GM18951 (cell line): ENCODE results near the gene KLK13.

Source experiments
- POLR2A ChIP-seq: IDR thresholded peaks from 4 replicates; pipeline ENCODE4 v1.6.1; 2011; ENCODE audit warnings: mild to moderate bottlenecking; ENCODE audit not compliant: insufficient read length, insufficient read depth; ENCODE audit errors: extremely low read depth
- in situ Hi-C: fragments of 300-500 bp; cut with MboI; formaldehyde crosslinking; loops from one replicate; pipeline ENCODE4 v1.12.0; 2022; ENCODE audit warnings: low sequenced_read_pairs, mixed read lengths, inconsistent platforms; ENCODE audit not compliant: unreplicated experiment

The KLK13 gene

DNA sequence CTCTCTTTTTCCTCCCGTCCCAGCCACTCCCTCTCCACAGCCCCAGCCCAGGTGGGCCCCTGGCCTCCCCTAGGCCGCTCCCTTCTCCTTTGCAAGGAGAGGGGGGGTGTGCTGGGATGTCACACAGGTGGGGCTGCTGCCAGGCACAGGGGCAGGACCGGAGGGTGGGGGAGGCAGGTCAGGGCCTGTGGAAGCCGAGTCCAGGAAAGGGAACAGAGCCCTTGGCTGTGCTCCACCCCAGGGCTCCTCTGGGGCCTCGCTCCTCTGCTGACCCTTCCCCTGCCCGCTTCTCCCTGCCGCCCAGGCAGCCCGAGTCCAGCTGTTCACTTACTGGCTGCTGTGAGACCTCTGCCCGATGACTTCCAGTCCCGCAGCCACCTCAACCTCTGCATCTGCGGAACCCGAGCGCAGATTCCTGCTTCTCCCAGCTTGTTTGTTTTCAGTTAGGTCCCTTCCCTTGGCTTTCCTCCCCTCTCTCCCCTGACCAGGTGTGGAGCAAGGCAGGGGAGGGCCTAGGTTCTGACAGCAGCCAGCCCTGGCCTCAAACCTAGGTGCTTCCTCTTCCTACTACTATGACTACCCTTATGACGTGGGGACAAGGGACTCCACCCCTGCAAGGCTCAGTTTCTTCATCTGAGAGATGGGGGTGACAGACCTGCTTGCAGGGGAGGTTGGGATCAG lies 37.6 kb downstream of the KLK13 start:
- in situ Hi-C loops = no loop called here
- no peak for TF ChIP-seq POLR2A

DNA sequence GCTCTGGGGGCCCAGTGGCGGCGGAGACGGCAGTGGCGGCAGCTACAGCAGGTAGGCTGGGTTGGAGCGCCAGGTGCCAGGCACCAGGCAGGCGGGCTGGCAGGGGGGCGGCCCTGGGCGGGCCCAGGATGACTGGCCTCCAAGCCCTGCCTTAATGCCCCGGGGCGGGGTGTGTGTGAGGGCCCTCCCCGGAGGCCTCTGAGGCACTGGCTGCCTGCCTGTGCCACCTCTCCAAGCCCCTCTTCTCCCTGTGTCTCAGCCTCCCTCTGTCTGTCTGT lies 38.4 kb downstream of the KLK13 start, which contains the start of gene KLK11:
Gene KLK11, minus strand, starts transcription at position 63 of the 278 bp plus-strand sequence. CDS start 985 bp downstream, outside the sequence.
- no peak for TF ChIP-seq POLR2A
- in situ Hi-C loops = no loop called here

DNA sequence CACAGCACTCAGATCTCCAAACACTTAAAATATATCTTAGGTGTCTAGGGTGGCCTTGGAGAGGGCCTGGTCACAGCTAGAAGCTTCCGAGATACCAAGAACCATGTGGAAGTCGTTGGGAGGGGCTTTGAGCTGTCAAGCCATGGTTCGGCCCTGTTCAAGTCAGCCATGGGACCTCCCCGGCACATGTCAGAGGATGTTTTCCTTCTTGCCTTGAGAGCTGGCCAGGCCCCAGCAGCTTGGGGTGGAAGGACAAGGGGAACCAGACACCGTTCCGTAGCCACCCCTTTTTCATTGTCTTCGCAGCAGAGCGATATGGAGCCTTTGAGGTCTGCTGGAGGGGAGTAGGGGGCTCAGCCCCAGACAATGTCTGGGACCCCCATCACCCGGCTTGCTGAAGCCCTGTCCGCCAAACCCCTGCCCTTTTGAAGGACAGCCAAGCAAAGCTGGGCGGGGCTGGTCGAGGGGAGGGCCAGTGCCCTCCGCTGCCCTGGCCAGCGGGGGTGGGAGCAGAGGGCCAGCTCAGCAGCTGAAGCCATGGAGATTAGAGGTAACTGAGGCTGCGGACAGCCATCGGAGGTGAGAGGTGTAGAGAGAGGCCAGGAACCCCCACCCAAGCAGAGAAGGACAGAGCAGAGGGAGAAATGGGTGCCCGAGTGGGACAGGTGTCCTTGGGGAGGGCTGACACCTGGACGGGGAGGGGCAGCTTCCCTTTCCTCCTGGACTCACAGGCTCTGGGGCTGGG lies 38.9 kb downstream of the KLK13 start:
- TF ChIP-seq POLR2A = no peak
- in situ Hi-C loops = no loop called here

DNA sequence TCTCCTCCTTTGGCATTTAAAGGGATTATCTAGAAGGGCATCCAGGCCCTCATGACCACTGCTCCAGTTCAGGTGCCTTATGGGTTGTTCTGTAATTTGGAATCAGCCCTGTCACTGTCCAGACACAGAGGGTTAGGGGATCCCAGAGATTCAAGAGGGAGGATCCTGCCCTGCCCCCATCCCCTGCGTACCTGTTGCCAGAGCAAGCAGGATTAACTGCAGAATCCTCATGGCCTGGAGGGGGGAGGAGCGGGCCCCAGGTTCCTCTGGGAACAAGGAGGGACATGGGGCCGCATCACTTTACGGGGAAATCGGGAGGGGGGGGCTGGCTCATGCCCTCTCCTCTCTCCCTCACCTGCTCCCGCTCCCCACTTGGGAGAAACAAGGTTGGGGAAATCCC lies 39.5 kb downstream of the KLK13 start:
- in situ Hi-C loops = no loop called here
- no peak for TF ChIP-seq POLR2A

DNA sequence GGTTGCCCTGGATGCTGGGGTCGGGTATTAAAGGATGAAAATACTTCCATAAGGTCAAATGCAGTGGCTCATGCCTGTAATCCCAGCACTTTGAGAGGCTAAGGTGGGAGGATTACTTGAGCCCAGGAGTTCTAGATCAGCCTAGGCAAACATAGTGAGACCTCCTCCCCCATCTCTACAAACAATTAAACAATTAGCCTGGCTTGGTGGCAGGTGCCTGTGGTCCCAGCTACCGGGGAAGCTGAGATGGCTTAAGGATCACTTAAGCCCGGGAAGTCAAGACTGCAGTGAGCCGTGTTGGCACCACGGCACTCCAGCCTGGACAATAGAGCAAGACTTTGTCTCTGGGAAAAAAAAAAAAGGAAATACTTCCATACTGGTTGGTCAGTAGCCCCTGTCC lies 40.0 kb downstream of the KLK13 start:
- in situ Hi-C loops = no loop called here
- no peak for TF ChIP-seq POLR2A

DNA sequence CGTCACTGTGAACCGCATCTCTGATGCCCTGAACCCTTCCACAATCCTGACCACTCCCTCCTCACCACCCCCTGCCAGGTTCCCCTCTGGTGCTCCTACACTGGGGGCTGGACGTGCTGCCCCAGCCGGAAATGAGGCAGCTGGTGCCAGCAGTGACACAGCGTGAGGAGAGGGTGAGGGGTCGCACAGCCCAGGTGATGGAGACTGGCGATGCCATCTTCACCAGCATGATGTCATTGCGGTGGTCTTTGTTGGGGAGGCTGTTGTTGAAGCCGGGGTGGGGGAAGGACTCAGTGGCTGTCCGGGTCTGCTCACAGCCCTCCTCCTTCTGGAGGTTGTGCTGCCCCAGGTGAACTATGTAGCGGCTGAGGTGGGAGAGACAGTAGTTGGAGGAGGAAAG lies 40.9 kb downstream of the KLK13 start:
- in situ Hi-C loops = no loop called here
- no peak for TF ChIP-seq POLR2A

DNA sequence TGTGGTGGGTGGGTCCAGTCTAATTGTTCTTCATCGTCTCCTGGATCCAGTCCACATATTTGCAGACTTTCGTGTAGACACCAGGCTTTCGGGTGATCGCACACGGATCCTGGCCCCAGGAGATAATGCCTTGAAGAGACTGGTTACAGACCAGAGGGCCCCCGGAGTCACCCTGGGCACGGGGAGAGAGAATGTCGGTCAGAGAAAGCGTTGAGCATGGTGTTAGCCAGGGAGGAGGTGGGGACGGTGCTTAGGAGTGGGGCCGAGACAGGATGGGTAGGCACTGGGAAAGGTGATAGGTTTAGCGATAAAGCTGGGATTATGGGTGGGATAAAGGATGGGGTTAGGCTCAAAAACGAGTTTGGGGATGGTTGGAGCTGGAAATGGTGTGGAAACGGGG lies 42.4 kb downstream of the KLK13 start:
- in situ Hi-C loops = no loop called here

DNA sequence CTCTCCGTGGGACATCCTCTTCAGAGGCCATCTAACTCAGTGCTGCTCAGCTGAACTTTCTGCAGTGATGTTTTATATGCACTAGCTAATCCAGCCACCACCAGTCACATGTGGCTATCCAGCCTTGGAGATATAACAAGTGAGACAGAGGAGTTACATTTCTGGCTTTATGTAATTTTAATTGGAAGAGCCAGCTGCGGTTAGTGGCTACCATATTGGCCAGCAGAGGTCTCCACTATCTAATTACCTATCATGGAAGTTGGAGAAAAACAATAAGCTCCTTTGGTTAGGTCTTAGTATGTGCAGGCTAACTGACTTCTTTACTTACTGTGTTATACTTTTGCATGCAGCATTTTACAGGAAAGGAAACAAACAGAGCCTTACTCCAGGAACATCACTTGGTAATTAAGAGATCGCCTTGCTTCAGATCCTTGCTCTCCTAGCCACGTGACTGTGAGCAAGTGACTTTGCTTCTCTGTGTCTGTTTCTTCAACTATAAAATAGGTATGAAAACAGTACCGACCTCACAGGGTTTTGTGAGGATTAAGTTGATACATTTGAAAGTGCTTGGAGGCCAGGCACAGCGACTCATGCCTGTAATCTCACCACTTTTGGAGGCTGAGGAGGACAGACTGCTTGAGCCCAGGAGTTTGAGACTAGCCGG lies 43.8 kb downstream of the KLK13 start:
- in situ Hi-C loops = no loop called here
- TF ChIP-seq POLR2A = no peak

More for the DNA sequence above, 42.4 kb downstream of the KLK13 start:
- no peak for TF ChIP-seq POLR2A

DNA sequence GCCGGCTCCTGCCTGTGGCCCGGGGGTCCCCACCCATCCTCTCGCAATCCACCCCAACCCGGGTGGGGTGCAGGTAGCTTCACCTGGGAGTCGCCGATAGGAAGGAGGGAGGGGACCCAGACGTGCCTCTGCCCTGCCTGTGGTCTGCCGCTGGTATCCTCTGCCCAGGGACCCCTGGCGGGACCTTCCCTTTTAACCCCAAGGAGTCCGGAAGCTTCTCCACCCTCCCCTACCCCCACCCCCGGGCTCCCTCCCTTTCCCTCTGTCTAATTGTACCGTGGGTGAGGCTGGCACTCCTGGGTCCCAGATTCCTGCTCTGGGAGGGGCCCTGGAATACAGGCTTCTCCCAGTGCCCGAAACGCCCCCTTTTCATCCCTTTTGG lies 45.4 kb downstream of the KLK13 start, which contains the start of gene KLK10:
Gene KLK10, minus strand, starts transcription at position 166 of the 382 bp plus-strand sequence. CDS start 579 bp downstream, outside the sequence.
- TF ChIP-seq POLR2A = no peak
- in situ Hi-C loops = no loop called here

DNA sequence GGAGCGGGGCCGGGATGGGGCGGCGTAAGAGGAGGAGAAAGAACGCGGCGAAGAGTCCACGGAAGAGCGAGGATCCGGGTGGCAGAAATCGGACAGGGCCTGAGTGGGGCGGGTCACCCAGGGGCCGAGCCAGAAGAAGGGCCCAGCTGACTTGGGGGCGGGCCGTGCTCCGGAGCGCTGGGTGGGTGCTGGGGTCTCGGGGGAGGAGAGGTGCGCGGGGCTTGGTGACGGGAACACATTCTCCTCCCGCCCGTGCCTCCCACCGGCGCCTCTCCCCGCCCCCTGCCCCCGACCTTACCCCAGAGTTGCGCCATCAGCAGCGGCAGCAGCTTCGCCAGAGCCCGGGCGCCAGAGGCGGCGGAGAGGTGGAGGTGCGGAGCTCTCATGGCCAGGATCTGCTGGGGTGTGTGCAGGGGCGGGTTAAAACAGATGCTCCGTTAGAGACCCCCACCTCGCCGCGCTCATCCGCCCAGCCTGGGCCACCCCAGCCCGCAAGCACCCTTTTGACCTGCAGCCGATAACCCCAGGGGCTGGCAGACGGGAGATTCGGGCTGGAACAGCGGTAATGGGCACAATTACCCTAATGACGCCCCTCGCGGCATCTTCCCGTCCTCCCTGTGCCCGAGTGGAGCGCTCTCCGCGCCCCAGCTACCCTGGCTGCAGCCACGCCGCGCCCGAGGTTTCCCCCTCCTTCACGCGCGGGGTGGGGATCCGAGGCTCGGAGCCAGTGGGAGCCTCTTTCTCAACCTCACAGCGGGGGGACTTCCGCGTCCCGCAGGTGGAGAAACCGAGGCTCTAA lies 45.9 kb downstream of the KLK13 start:
- no peak for TF ChIP-seq POLR2A
- in situ Hi-C loops = no loop called here

DNA sequence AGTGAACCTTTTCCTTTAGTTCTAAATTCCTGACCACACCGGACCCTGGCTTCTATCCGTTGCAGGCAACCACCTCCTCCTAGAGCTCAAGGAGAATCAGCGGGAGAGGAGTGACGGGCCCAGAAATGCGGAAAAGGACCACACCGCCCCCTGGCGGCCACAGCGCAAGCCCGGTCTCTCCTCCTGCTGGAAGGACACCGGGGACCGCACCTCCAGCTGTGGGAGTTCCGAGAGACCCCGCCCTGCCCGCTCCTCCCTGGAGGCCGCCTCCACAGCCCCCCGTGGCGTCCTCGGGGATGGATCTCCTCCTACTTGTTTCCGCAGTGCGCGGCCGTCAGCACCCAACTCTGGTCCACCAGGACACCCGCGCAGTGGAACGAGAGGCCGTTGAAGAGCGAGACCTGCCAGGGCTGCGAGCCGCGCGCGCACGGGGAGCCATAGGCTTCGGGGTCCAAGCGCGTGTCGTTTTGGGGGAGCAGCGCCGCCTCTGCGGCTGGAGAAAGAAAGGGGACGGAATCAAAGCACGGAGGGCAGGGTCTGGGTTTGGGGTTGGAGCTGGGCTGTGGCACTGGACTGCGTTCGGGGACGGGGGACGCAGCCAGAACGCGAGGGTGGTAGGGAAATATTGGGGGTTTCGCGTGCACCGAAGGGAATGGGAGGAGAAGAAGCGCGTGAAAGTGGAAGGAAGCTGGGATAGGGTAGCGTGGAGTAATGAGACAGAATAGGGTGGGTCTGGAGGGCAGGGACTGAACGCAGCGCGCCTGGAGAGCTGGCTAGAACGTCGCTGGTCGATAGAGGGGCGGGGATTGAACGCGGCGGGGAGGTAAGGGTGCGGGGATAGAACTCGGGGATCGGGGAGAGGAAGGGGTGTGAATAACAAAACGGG lies 47.9 kb downstream of the KLK13 start:
- in situ Hi-C loops = no loop called here
- no peak for TF ChIP-seq POLR2A

DNA sequence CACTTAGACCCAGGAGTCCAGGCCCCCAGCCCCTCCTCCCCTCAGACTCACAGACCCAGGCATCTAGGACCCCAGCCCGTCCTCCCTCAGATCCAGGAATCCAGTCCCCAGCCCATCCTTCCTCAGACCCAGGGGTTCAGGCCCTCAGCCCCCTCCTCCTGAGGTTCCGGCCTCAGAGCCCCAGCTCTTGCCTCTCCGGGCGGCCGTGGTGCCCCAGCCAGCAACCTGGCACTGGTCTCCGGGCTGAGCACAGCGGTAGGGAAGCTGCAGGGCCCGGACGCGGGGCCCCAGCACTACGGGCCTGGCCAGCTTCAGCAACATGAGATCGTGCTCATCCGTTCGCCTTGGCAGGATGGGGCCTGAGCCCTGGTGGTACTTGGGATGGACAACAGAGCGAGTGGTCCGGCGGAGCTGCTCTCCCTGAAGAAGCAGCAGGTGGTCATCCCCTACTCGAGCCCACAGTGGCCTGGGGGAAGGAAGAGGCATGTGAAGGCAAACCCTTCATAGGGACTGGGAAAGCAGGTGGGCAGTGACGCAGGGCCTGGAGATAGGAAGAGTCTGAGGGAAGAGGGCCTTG lies 49.1 kb downstream of the KLK13 start:
- in situ Hi-C loops = no loop called here
- TF ChIP-seq POLR2A = no peak
